ENCODE results near the gene UBTD1.

Gene UBTD1

DNA sequence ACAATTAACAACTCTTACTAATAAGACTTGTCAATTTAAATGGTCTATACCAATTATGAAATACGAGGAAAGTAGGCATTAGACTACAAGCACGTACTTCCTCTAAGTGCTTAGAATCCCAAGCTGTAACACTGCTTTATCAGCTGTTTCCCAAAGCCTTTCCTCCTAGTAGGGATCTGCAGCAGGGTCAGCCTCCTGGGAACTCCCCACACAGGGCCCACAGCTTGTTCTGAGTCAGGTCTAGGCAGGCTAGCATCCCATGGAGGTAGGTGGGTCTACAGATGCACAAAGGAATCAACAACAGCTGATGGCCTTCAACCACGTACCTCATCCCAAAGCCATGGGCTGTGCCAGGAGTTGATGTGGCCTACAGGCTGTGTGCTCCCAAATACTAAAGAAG lies 15.2 kb upstream of the UBTD1 start:
- DNase-seq = no peak

DNA sequence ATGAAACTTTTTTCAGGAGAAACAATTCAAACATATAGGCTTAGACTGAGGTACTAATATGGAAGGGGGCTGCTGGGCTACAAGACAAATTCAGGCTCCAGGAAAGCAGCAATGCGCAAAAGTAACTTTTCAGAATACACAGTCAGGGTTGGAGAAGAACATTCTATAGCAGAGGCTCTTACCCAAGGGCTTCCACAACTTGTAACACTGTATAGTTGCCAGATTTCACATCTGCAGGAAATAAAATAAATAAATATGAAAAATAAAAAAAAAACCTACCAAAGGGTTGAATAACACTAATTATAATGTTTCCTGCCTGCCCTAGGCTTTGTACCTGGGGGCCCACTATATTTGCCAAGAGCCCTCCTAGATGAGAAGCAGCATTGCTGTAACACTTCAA lies 14.8 kb upstream of the UBTD1 start:
- Histone ChIP-seq H3K27ac (no peak overlapping the region), H3K36me3 (replicated peaks) (peaks cover 33% of the 10 kb centered on the region), H3K27me3 (replicated peaks) (no peaks in the 10 kb centered on the region), H3K4me3 (ENCODE audit: low read depth, low read length) (no peak overlapping the region)
- in situ Hi-C loops (cut with HindIII; ENCODE audit: low pct_ligation_motif_present, low sequenced_read_pairs) = no loop called here
- TF ChIP-seq, protein P1, sequence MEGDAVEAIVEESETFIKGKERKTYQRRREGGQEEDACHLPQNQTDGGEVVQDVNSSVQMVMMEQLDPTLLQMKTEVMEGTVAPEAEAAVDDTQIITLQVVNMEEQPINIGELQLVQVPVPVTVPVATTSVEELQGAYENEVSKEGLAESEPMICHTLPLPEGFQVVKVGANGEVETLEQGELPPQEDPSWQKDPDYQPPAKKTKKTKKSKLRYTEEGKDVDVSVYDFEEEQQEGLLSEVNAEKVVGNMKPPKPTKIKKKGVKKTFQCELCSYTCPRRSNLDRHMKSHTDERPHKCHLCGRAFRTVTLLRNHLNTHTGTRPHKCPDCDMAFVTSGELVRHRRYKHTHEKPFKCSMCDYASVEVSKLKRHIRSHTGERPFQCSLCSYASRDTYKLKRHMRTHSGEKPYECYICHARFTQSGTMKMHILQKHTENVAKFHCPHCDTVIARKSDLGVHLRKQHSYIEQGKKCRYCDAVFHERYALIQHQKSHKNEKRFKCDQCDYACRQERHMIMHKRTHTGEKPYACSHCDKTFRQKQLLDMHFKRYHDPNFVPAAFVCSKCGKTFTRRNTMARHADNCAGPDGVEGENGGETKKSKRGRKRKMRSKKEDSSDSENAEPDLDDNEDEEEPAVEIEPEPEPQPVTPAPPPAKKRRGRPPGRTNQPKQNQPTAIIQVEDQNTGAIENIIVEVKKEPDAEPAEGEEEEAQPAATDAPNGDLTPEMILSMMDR (IDR thresholded peaks at IDR 0.05; ENCODE audit: low read depth, low read length, missing control alignments) = no peak
- DNase-seq = no peak

More for the DNA sequence above, 15.2 kb upstream of the UBTD1 start:
- Histone ChIP-seq H3K36me3 (replicated peaks) (peaks cover 35% of the 10 kb centered on the region), H3K27ac (no peak overlapping the region), H3K4me3 (ENCODE audit: low read depth, low read length) (no peak overlapping the region), H3K27me3 (replicated peaks) (no peaks in the 10 kb centered on the region)
- TF ChIP-seq, protein P1 (IDR thresholded peaks at IDR 0.05; ENCODE audit: low read depth, low read length, missing control alignments) = no peak
- in situ Hi-C loops (cut with HindIII; ENCODE audit: low pct_ligation_motif_present, low sequenced_read_pairs) = no loop called here

DNA sequence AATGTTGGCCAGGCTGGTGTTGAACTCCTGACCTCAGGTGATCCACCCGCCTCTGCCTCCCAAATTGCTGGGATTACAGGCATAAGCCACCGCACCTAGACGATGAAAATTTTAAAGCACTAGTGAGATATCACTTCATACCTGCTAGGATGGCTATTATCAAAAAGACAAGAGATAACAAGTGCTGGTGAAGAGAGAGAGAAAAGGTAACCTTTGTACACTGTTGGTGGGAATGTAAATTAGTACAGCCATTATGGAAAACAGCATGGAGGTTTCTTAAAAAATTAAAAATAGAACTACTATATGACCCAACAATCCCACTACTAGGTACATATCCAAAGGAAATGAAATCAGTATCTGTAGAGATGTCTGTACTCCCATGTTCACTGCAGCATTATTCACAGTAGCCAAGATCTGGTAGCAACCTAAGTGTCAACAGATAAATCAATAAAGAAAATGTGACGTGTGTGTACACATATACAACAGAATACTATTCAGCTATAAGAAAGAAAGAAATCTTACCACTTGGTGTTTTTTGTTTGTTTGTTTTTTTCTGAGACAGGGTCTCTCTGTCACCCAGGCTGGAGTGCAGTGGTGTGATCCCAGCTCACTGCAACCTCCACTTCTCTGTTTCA lies 13.0 kb upstream of the UBTD1 start:
- in situ Hi-C loops (cut with HindIII; ENCODE audit: low pct_ligation_motif_present, low sequenced_read_pairs) = no loop called here
- Histone ChIP-seq H3K27ac (no peak overlapping the region), H3K4me3 (ENCODE audit: low read depth, low read length) (no peak overlapping the region), H3K27me3 (replicated peaks) (no peaks in the 10 kb centered on the region), H3K36me3 (replicated peaks) (peaks cover 16% of the 10 kb centered on the region)
- TF ChIP-seq, protein P1 (IDR thresholded peaks at IDR 0.05; ENCODE audit: low read depth, low read length, missing control alignments) = no peak
- DNase-seq = no peak

DNA sequence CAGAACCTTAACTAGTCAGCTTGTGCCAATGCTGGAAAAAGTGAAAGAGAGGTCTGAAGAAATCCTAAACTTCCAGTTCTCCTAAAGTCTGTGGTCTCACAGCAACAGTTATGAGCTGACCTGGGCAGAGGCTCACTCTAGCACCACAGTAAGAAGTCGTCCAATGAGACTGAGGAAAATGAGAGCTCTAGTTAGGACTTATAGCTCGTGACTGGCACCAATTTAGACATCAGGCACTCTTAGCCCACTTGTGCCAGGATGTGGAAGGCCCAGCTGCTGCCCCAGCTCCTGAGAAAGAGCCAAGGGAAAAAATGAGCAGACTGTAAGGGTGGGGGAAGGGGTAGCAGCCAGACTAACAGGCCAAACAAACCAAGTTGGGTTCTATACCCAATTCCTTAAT lies 8.1 kb upstream of the UBTD1 start:
- Histone ChIP-seq H3K27ac (no peak overlapping the region), H3K27me3 (replicated peaks) (no peaks in the 10 kb centered on the region), H3K36me3 (replicated peaks) (peaks cover 2% of the 10 kb centered on the region), H3K4me3 (ENCODE audit: low read depth, low read length) (no peak overlapping the region)
- TF ChIP-seq, protein P1 (IDR thresholded peaks at IDR 0.05; ENCODE audit: low read depth, low read length, missing control alignments) = no peak
- no peak for DNase-seq
- in situ Hi-C loops (cut with HindIII; ENCODE audit: low pct_ligation_motif_present, low sequenced_read_pairs) = no loop called here

DNA sequence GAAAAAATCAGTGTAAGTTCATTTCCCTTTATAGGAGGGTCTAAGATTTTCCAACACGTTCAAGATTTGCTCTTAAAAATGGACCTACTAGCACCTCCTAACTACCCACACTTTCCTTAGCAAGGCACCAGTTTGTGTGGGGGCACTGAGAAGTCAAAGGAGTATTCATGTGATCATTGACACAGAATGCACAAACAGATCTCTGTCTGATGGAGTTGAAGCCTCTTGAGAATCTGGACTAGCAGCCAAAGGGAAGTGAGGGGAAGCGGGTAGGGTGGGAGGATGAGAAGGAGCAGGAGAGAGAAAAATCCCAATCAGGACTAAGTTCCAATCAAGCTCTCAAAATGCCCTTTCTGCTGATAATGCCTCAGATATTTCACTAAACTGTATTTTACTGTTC lies 4.6 kb upstream of the UBTD1 start:
- Histone ChIP-seq H3K36me3 (replicated peaks) (no peaks in the 10 kb centered on the region), H3K4me3 (ENCODE audit: low read depth, low read length) (no peak overlapping the region), H3K27me3 (replicated peaks) (no peaks in the 10 kb centered on the region), H3K27ac (no peak overlapping the region)
- in situ Hi-C loops (cut with HindIII; ENCODE audit: low pct_ligation_motif_present, low sequenced_read_pairs) = no loop called here
- no peak for DNase-seq
- TF ChIP-seq, protein P1 (IDR thresholded peaks at IDR 0.05; ENCODE audit: low read depth, low read length, missing control alignments) = no peak

Measured in brain microvascular endothelial cell (primary cell).